HG02798 (cell line): ENCODE results near the gene SF3A1.
A peak's percentile ranks its signal among the peaks of the same experiment; 100 is the strongest.

ENCODE experiments used
- ATAC-seq: cut with Tn5 transposase; IDR thresholded peaks from one replicate; pipeline ENCODE4 v1.9.1; 2021; ENCODE audit warnings: mild to moderate bottlenecking; ENCODE audit not compliant: unreplicated experiment, poor library complexity

SF3A1 gene

DNA sequence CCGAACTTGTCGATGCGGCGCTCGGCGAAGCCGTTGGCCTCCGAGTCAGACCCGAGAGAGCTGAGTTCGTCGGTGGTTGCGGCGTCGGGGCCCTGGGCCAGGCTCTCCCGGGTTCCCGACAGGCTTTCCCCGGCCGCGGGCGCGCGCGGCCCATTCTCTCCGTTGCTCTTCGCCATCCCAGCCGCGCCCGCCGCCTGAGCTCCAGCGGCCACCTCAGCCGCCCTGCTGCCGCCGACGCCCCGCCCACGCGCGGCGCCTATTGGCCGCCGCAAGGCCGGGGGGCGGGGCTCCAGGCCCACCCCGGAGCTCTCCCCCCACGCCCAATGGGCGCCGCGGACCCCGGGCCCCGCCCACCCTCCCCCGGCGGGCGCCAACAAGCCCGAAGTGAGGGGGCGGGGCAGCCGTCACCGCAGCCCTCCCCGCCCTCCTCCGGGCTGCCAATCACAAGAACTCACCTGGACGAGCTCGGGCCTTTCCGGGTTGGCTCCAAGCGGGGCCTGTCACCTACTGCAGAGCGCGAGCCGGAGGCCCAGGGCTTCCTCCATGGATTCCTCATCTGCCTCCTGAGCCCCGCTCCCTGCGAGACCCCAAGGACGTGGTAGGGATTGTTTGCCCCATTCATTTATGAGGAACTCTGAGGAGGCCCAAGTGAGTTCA is 29.9 kb downstream of the SF3A1 start, which contains the start of gene TBC1D10A:
TBC1D10A (minus strand) TSS at position 236 of the 657 bp plus-strand sequence; CDS start at position 176, 60 bp downstream.
- peak; percentile 88 for ATAC-seq

DNA sequence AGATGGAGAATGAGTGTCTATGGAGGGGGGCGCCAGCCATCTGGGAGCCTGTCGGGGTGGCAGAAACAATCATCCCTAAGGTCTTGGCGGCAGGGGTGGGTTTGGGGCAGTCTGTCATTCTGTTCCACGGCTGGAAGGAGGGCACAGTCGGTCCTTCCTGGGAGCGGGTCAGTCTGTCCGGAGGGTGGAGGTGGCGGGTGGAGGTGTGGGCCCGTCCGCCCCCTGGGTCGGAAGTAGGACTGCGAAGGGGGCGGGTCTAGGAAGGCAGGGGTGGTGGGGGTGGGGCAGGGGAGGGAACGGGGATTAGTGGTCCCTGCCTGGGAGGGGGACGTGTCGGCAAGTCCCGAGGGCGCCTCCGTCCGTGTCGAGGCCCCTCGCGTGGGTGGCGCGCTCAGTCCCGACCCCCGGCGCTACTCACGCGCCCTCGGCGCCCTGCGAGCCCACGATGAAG is 30.4 kb downstream of the SF3A1 start:
- ATAC-seq, result peak; percentile 24

DNA sequence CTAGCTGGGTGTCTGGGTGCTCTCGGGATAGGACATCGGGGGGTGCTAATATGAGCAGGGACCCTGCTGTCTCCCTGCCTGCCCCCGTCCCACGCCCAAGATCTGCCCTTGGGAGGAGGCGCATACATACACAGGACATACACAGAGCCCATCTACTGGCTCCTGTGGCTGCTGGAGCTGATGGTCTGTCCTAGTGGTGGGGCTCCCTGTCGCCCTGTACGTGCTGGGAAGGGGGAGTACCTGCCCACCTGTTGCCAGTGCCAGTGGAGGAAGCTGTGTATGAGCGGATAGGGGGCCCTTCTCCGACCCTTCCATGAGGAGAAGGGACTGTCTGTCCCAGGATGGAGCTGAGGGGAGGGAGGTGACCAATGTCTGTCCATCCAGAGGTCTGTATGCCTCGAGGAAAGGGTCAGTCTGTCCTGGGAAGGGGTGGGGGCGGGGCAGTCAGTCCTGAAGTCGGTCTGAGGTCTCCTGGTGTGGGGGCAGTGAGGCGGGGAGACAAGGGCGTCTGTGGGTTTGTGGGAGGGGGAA is 30.9 kb downstream of the SF3A1 start:
- ATAC-seq, result no peak

DNA sequence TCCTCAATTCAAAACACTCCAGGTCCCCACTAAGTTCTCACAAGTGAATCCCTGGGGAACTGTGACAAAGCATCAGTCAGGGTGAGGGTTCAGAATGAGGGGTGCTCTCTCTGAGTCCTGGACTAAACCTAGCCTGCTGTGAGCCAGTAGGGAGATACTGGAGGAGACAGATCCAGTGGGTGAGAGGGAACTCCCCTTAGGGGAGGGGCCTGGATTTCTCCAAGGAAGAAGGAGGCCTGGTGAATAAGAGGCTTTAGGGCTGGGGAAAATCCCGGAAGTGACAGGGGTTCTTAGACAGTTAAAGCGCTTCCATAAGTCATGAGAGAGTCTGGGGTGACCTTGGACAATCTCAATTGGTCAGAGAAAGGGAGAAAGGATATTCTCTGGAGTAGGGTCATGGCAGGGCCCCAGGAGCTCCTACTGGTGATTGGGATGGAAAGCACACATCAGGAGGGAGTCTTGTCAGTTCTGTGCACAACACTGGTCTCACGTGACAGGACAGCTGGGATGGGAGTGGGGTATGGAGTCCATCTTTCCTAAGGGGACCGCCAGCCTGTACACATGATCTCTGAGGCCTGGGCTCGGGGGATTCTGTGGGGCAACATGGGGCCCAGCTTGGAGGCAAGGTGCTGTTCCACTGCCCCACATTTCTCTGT is 31.5 kb downstream of the SF3A1 start:
- ATAC-seq, result no peak

DNA sequence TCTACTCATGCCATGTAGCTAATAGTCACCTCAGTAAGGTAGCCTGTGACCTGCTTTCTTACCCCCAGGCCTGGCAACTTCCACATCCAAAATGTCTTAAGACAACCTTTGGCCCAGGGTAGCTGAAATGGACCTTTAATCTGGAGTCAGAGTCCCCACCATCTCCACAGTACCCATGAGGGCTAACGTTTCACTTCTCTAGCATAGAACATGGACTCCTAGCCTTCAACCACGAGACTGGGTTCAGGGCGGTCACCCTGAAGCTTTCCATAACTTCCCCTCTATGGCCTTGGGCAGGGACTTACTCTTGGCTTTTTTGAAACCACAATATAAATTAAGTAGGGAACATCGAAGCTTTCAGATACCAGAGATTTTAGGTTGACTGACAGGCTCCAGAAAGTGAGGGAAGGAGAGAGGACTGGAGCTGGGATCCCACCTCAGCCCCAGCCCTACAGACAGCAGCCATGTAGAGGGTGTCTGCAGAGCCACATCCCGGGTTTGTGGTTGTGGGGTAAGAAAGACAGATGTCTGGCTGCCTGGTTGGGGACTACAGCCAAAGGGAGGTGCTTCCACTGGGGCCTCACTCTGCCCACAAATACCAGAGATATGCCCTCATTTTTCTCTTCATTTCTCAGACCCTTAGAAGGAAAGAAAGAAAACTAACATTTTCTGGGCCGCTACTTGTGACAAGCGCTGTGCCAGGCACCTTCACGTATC is 32.5 kb downstream of the SF3A1 start:
- ATAC-seq, result no peak

DNA sequence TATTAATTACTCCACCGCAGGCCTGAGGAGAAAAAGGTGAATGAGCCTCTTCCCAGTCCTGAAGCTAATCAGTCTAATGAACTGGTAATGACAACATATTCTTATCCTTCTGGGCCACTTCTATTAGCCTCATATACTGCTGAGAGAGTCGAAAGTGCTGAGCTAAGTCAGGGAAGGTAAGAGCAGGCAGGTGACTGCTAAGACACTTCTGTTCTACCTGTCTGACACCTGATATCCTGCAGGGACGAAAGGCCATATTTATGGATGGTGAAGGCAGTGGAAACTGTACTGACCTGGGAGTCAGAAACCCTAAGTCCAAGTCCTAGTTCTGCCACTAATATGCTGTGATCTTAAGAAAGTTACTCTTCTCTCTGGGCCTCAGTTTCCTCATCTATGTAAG is 33.4 kb downstream of the SF3A1 start:
- ATAC-seq, result no peak

DNA sequence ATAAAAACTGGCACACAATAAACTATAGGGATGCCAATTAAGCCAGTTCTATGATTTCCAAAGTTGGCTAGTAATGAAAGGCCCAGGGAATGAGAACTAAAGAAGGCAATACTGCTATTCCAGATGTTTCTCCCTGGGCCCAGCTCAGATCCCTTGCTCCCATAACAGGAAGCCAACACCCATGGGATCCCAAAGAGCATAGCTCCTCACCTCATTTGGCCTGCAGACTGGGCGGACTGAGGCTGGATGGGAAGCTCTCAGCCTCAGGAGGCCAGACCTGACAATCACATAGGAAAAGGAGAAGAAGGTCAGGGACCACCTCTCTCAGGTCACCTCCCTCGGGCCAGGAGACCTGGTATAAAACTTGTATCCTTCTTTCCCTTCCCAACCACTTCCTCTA is 35.2 kb downstream of the SF3A1 start:
- ATAC-seq, result no peak

DNA sequence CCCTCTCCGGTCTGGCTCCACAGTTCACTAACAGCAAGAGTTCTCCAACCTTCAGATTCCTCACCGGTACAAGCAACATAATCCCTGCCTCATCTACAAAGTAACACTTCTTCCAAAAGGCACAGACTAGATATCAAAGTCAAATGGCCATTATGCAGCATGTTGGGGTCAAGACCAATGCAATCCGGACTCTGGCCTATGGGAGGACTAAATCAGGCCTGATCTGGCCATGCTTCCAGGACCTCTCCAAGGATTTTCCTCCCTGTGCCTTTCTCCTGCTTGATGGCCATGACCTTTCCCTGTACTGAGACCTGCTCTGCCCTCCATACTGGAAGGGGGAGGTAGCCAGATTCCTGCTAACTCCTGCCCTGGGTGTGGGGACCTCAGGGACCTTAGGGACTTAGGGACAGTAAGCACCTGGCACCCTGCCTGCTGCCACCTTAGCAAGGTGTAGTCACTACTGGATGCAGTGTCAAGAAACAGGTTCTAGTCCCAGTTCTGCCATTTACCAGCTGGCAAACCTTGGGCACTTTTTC is 36.6 kb downstream of the SF3A1 start:
- no peak for ATAC-seq

DNA sequence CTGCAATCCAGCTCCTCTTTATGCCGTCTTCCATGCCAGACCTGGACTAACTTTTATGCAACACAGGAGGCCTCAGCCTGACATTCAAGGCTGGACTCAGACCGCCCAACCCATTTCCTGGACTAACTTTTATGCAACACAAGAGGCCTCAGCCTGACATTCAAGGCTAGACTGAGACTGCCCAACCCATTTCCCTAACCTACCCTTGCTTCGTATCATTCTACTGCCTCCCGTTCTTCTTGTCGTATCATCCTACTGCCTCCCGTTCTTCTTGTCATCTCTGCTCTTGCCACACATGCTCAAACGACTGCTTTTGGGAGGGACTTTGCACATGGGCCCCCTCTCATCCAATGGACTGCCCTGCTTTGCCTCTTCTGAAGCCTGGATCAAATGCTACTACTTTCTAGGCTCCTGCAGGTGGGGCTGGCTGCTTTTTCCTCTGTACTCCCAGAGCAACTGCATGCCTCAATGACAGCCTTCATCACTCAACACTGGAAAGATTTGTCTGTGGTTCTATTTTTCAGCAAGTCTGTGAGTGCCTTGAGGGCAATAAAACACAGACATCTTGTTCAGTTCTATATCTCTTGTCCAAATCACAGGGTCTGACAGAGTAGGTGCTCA is 37.8 kb downstream of the SF3A1 start:
- no peak for ATAC-seq

DNA sequence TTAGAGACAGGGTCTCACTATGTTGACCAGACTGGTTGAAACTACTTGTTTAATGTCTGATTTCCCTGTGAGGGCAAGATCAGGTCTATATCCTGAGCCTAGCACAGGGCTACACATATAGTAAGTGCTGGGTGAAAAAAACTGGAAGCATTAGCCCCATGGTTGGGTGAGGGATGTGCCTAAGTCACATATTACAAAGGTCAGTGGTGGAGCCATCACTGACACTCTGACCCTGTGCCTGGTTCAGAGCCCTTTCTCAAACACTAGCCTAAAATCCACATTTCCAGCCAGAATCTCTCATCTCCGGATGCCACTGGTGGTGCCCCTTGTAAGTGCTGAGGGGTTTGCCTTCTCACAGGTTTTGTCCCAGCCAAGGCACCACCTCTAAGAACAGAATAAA is 38.9 kb downstream of the SF3A1 start:
- ATAC-seq, result no peak

DNA sequence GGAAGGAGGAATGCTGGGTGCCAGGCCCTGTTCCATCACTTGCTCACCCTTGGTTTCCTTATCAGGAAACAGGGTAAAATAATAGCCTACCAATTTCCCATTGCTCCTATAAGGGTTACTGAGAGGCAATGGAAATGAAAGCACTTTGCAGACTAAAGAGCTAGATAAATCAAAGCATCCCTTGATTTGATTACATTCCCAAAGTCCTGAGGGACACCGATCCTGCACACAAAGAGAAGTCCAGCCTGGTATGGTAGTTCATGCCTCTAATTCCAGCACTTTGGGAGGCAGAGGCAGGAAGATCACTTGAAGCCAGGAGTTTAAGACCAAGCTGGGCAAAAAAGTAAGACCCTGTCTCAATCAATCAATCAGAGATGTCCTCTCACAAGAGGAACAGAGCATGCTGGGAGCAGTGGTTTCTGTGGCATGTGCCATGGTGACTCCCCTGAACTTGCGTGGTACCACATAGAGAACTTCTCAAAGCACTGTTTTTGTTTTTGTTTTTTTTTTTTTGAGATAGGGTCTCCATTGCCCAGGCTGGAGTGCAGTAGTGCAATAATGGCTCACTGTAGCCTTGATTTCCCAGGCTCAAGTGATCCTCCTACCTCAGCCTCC is 40.6 kb downstream of the SF3A1 start:
- no peak for ATAC-seq

DNA sequence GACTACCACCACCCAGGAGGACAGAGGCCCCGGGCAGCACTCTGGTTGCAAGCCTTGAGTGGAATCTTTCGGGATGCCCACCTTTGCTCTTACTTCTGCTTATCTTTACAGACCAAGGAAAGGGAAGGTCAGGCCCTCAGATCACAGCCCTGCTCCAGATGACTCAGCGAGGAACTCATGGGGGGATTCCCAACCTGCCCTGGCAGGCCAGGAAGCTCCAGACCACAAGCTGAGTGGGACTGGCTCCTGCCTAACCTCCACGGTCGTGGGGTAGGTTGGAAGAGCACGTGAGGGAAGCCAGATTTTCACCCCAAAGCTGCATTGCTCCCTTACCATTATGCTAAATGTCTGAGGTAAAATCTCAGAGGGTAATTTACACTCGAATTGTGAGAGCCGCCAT is 41.8 kb downstream of the SF3A1 start:
- peak; percentile 39 for ATAC-seq

DNA sequence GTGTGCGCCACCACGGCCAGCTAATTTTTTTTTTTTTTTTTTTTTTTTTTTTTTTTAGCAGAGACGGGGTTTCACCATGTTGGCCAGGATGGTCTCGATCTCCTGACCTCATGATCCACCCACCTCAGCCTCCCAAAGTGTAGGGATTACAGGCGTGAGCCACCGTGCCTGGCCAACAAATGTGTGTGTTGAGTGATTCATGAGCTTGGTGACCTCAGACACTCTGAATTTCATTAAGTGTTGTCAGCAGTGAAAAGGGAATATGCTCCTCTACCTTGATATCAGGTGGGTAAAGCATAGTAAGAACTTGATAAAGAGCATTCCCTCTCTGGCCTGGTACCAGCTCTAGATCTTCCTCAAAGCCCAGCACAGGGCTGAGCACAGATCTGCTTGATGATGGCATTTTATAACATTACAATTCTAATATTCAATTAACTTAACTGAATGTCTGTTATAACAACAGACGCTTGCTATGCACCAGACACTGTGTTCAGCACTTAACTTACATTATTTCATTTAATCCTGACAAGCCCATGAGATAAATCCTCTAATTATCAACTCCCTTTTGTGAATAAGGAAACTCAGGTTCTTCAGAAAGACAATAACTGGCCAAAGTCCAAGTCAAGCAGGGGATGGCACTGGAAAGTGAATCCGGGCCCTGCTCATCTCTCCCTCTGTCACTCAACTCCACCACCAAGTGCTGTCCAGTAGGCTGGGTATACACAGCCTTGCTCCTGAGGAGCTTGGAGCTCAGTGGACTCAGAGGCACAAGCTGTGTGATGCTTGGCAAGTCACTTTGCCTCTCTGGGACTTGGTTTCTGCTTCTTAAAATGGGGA is 42.9 kb downstream of the SF3A1 start:
- no peak for ATAC-seq

DNA sequence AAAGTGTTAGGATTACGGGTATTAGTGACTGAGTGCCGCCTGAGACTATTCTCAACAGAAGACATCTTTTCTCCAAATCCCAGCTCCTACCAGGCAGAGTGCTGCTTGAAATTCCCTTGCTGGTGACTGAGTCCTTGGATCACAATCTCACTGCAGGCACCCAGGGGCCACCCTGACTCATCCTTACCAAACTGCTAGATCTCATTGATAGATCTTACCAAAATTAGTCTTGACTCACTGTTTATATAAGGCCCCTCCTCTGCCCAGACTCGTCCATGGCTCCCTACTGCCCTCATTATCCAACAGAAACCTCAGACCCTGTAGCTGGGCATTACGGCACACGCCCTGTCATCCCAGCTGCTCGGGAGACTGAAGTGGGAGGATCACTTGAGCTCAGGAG is 44.6 kb downstream of the SF3A1 start:
- ATAC-seq, result no peak

DNA sequence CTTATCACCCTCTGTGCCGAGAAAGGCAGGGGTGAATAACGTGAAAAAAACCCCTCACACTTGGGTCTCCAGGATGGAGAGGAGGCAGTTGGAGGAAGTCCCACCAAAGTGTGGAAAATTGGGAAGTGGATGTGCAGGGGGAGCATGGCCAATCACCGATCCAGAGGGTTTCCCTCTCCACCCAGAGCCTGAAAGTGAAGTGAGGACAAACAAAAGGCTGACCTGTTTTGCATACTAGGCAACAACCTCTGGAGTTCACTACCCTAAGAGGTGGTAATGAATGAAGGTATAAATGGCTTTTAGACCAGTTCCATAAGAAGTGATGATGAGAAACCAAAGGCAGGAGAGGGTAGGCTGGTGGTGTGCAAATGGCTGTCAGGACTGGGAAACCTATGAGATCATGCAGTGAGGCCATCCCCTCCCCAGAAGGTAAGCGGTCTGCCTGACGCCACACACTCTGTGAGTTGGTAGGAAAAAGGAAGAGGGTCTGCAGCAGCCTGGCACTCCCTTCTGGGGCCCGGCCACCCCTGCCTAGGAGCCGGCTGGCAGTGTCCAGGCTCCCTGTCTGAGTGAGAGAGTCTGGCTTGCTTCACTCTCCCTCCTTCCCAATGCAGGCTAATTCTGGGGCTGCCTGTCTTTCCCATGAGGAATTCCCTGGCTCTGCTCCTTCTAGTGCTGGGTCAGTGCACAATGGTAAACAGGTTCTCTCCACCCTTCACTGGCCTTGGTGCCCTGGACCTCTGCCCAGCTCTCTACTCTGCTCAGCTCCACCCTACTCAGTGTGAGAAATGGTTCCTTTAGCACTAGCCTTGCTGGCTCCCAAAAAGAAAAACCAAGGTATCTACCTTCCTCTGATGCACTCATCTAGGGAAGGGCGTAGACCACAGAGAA is 45.6 kb downstream of the SF3A1 start:
- no peak for ATAC-seq

DNA sequence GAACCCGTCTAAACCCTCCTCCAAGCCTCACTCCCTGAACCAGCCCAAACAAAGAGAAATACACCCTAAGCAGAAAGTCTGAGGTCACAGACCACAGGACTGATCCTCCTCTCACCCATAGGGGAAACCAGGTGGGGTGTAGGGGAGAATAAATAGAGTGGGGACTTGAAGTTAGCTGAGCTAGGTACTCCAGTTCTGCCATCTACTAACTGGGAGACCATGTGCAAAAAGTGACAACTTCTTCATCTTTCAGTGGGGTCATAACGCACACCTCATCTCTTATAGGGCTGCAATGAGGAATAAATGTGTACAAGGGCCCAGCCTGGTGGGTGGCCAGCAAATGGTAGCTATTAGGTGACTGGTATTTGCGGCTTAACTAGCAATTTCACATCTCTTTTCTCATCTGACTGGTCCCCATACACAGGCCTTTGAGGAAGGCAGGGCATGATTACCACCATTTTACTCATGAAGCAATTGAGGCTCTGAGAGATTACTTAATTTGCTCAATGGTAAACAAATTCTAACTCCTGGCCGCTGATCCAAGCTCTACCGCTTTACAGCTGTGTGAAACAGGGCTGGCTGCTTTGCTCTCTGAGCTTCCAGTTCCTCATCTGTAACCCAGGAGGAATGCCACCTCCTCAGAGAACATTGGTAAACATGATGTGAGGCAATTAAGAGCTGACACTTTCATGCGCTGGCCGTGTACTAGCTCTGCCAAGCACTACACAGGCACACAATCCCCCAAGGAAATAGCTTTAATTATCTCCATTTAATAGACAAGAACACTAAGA is 46.5 kb downstream of the SF3A1 start:
- ATAC-seq, result peak; percentile 40

DNA sequence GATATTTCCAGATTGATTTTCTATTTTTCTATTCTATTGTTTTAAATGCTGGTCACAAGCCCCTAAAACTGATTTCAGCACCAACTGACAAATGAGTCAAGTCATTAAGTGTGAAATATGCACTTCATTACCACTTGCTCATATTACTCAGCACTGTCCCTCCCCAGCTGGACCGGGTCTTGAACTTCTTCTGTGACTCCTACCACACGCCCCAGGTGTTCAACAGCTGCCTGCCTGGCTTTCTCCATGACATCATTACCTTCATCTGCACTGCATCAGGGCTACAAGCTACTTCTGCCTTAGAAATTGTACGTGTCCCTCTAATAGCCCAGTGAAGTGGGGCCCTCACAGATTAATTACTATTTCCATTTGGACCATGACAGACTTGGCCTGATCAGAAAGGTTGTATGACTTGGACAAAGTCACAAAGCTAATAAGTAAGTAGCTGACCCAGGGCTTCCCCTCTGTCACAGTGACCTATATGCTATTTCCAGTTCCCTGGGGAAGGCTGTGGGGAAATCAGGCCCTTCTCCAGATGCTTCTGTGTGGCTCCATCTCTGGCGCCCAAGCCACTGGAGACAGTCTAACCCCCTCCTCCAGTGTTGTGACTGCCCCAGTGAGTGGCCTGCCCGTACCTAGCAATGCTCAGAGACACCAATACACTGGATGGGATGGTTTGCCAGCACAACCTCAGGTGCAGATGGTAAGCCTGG is 48.0 kb downstream of the SF3A1 start:
- peak; percentile 37 for ATAC-seq
